ELR (cell line): ENCODE measurements around the gene TP53I11.
A peak's percentile ranks its signal among the peaks of the same experiment; 100 is the strongest.

Experiments used
- DNase-seq: peaks from one replicate; pipeline ENCODE4 v3.0.0-alpha.2; 2015; ENCODE audit warnings: low read depth

TP53I11 gene

GRCh38 chr11:44957040-44957515 is 6.4 kb upstream of the TP53I11 start:
- DNase-seq, result no peak

DNA sequence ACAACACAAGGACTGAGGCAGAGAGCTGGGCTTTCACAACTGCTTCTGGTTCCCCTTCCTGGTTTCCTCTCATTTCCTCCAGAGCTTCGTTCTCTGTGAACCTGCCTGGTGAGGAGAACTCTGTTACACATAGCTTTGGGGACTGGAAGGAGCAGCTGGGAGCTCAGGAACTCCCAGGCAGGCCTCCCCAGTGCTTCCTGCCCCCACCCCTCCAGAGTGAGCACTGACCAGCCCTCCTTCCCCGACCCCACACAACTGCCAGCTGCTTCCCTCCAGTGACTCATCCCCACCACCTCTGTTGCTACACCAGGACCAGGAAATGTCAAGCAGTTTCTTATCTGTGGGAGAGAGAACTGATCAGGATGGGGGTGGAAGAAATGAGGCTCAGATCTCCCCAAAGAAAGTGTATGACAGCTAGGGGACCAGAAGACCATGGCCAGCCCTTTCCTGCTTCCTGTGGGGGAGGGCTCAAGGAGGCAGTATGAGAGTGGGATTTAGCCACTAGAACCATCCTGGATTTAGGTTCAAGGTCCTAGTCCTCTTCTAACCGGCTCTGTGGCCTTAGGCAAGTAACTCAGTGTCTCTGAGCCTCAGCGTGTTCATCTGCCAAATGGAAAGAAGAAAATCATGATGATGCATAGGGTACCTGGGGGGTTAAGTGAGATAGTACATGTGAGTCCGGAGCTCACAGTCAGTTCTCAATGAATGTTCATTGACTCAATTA is 4.5 kb upstream of the TP53I11 start:
- peak; percentile 47 for DNase-seq

GRCh38 chr11:44954051-44954906 is 3.6 kb upstream of the TP53I11 start:
- DNase-seq, result no peak

DNA sequence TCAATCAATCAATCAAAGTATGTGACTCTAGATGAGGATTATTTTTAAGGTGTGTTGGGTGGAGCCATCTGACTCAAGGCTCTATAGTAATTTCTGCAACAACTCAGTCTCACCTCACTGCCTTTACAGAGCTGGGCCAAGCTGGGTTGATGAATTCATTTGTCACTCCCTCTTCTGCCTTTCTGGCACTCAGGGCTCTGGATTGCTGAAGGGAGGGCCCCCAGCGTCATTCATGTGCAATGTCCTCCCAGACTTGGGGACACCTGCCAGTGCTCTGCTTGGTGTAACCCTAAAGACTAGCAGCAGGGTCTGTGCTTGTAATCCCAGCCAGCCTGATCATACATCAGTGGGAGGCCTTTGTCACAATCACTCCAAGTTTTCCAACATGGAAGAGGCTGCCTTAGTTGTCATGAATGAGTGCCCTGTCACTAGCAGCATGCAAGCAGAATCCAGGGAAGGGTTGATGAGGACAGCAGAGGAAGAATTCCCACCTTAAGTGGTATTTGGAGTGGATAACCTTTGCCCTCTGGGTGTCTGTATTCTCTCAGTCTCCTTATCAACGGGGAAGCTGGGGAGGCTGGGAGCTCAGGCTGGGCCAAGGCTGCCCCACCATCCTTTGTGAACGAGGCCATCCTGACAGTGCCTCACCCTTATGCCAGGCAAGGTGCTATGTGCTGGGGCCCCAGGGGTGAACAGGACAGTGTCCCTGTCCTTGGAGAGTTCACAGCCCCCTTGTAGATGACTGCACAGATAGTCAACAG is 2.0 kb upstream of the TP53I11 start:
- DNase-seq, result no peak

DNA sequence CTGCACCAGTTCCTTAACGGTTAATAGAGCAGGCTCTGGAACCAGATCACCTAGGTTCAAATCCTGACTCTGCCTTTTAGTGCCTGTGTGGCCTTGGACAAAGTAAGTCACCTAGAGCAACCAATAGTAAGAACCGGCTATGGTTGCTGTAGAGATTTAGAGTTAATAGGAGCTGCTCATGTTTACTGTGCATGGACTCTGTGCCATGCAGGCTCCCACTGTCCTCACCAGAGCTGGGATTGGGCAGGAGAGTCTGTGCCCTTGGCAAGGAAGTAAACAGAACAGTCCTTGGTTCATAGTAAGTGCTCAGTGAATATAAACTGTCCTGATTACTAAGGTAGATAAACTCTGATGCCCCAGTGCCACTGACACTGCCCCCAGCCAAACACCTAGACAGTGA is 1.4 kb upstream of the TP53I11 start:
- DNase-seq, result no peak

DNA sequence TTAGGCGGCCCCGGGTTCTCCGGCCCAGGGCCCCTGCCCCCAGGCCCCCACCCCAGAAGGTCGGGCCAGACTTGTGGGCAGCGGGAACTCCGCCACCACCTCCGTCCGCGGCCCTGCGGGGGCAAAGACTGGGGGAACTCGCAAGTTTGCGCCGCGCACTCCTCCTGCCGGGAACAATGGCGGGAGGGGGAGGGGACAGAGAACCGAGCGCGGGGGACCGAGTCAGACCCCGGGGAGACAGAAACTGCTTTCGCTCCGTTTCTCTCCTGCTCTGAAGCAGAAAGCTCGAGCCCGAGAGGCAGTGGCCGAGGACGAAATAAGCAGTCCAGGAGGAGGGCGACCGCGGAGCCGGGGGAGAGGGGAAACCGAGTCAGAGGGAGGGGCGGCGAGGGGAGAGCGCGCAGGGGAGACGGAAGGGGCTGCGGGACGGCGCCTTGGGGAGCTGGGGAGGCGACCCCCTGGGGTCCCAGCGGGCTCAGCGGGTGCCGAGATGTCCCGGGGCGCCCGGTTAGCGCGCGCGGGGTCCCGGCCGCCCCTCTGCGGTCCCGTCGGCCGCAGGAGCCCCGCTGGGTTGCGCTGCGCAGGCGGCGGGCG is 555 bp downstream of the TP53I11 start:
- no peak for DNase-seq

- DNase-seq, result peak; percentile 15
Observed at GRCh38 chr11:44949160-44950030, 1.3 kb downstream of the TP53I11 start.

DNA sequence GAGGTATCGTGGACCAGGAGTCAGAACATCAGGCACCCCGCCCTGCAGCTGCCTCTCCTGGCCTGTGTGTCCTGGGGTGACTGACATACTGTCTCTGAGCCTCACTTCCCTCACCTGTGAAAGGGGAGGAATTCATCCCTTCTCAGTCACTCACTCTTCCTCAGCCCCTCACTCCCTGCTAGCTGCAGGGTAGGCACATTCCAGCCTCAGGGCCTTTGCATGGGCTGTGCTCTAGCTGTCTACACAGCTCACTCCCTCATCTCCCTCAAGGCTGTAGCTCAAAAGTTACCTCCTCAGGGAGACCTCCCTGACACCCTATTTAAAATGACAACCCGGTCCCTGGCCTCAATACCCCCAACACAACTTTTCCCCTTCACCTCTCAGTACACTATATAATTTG is 2.5 kb downstream of the TP53I11 start:
- no peak for DNase-seq

- DNase-seq, result no peak
Observed at GRCh38 chr11:44947114-44947513, 3.6 kb downstream of the TP53I11 start.

DNA sequence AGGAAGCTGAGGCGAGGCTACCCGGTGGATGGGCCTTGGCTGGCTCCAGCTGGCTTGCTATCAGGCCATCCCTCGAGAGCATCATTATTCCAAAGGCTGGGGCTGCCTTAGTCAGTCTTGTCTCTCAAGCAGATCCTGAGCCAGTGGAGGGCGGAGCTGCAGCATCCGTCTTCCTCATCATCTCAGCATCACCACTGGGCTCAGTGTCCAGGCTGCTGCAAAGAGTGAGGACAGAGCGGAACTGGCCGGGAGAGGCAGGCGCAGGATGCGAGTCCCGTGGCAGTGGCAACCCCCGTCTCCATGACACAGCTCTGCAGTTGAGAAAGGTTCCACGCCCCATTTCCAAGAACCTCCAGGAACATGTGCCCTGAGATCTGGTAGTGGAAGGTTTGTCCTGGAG is 4.4 kb downstream of the TP53I11 start:
- no peak for DNase-seq

GRCh38 chr11:44945666-44946065 is 5.0 kb downstream of the TP53I11 start:
- no peak for DNase-seq

- DNase-seq, result no peak
Observed at GRCh38 chr11:44944853-44945235, 5.8 kb downstream of the TP53I11 start.

GRCh38 chr11:44944181-44944852 is 6.4 kb downstream of the TP53I11 start:
- DNase-seq, result no peak

- DNase-seq, result no peak
Observed at GRCh38 chr11:44943696-44944095, 7.0 kb downstream of the TP53I11 start.

DNA sequence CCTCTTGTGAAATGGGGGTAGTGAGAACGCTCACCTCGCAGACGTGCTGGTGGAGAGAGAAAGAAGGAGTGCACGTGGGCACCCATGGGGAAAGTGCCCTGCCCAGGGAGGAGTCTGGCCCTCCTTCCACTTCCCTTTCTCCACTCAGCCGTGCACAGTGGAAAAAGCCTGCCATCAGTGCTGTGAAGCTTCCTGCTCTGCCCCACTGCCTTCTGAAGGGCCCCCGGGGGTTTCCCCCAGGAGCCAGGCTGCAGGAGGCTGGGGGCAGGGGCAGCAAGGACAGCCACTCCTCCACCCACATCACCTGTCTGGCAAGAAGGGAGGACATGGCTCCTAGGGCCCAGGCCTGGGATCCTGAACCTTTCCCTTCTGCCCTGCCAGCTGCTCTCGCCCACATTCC is 7.6 kb downstream of the TP53I11 start:
- no peak for DNase-seq

DNA sequence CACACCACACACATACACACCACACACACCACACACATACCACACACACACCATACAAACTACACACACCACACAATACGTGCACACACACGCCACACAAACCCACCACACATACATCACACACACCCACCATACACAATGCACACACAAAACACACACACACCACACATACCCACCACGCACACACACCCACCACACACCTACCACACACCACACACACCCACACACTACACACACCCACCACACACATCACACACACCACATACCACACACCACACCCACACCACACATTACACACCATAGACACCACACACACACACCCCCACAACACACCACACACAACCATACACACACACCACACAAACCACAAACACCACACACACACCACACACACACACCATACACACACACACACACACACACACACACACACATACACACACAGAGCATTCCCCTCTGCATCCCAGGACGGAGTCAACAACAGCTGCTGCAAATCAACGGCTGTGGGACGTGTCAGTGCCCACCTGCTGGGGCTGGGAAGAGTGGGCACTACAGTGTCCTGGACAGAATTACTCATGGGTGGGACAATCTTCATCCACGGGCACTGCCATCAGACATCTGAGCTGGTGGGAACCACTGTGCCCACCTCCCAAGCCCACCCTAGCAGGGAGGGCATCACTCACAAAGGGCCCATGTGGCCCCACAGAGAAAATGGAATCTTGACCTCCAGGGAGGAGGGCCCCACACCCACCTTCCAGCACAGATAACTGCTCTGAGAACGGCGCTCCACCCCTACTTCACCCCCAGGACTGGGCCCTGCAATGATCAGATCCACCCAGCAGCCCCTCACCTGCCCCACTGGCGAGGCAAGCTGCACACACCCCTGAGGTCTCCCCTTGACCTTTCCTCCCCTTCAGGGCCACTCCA is 8.4 kb downstream of the TP53I11 start:
- no peak for DNase-seq

GRCh38 chr11:44941259-44942021 is 9.2 kb downstream of the TP53I11 start:
- no peak for DNase-seq

- no peak for DNase-seq
Observed at GRCh38 chr11:44940835-44941234, 9.8 kb downstream of the TP53I11 start.

DNA sequence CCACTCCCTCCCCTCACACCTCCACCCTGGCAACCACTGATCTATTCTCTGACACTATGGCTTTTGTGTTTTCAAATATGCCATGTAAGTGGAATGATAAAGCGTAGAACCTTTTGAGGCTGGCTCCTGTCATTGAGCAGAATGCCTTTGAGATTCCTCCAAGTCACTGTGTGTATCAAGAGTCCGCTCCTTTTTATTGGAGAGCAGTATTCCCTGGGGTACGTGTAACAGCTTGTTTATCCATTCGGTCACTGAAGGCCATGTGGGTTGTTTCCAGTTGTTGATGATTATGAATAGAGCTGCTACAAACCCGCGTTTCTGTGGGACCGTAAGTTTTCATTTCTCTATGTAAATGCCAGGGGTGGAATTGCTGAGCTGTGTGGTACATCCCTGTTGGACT is 10.3 kb downstream of the TP53I11 start:
- DNase-seq, result no peak
